ENCODE measurements around the gene SLC7A10.

The SLC7A10 gene

GRCh38 chr19:33256261-33256660 is 30.6 kb upstream of the SLC7A10 start:
- Histone ChIP-seq H3K4ac (ENCODE audit: low read depth, low read length) (no peak overlapping the region), H2BK12ac (ENCODE audit: low read length) (no peak overlapping the region), H3K4me2 (ENCODE audit: low read length) (no peak overlapping the region), H2BK5ac (ENCODE audit: low read depth, low read length, poor library complexity) (no peak overlapping the region), H4K12ac (ENCODE audit: low read depth, low read length) (no peak overlapping the region), H3K9ac (ENCODE audit: low read length) (no peak overlapping the region), H3K36me3 (ENCODE audit: control insufficient read depth in 1 of 2, insufficient read depth in 2 of 2, low read length in 2 of 2) (no peaks in the 10 kb centered on the region), H3K9me3 (ENCODE audit: insufficient read depth, low read depth, low read length) (peaks cover 2% of the 10 kb centered on the region), H4K8ac (ENCODE audit: low read depth, low read length) (no peak overlapping the region), H3K14ac (ENCODE audit: low read length) (no peak overlapping the region), H3K79me2 (ENCODE audit: control insufficient read depth, insufficient read depth, low read length, poor library complexity) (no peaks in the 10 kb centered on the region), H3K4me3 (ENCODE audit: low read depth, low read length) (no peak overlapping the region), H4K91ac (ENCODE audit: low read depth, low read length) (no peak overlapping the region), H2AFZ (ENCODE audit: insufficient read depth, low read length, poor library complexity) (no peak overlapping the region), H3K4me1 (ENCODE audit: control insufficient read depth in 1 of 2, insufficient read depth in 2 of 2, low read length in 2 of 2) (peaks cover 4 to 6% of the 10 kb centered on the region in 2 experiments), H2AK5ac (ENCODE audit: low read length) (no peak overlapping the region), H3K79me1 (ENCODE audit: low read length) (no peaks in the 10 kb centered on the region), H3K27me3 (ENCODE audit: insufficient read depth, low read length) (no peaks in the 10 kb centered on the region), H2BK120ac (ENCODE audit: insufficient read depth, low read length, poor library complexity) (no peak overlapping the region), H3K23ac (ENCODE audit: low read length) (no peak overlapping the region), H3K27ac (ENCODE audit: low read depth, low read length) (no peak overlapping the region), H3K18ac (ENCODE audit: low read length) (no peak overlapping the region)
- no CpG with 5 or more reads among the region's 7 CpGs for WGBS (ENCODE audit: extremely low coverage, insufficient coverage, insufficient read length)
- no peak for DNase-seq

- H3K9me3 ChIP-seq (ENCODE audit: insufficient read depth, low read depth, low read length): peaks cover 2% of the 10 kb centered on the region
- H2BK5ac ChIP-seq (ENCODE audit: low read depth, low read length, poor library complexity): no peak overlapping the region
- no peak for DNase-seq
- no peak overlapping the region for H4K12ac ChIP-seq (ENCODE audit: low read depth, low read length)
- H3K27me3 ChIP-seq (ENCODE audit: insufficient read depth, low read length): no peaks in the 10 kb centered on the region
- H3K4me3 ChIP-seq (ENCODE audit: low read depth, low read length): no peak overlapping the region
- H3K4me2 ChIP-seq (ENCODE audit: low read length): no peak overlapping the region
- peaks cover 7 to 8% of the 10 kb centered on the region in 2 experiments for H3K4me1 ChIP-seq (ENCODE audit: control insufficient read depth in 1 of 2, insufficient read depth in 2 of 2, low read length in 2 of 2)
- H3K23ac ChIP-seq (ENCODE audit: low read length): no peak overlapping the region
- no peak overlapping the region for H2BK12ac ChIP-seq (ENCODE audit: low read length)
- H3K18ac ChIP-seq (ENCODE audit: low read length): no peak overlapping the region
- H2BK120ac ChIP-seq (ENCODE audit: insufficient read depth, low read length, poor library complexity): no peak overlapping the region
- no peak overlapping the region for H4K8ac ChIP-seq (ENCODE audit: low read depth, low read length)
- H3K79me2 ChIP-seq (ENCODE audit: control insufficient read depth, insufficient read depth, low read length, poor library complexity): no peaks in the 10 kb centered on the region
- peaks cover under 1% of the 10 kb centered on the region for H3K79me1 ChIP-seq (ENCODE audit: low read length)
- H3K27ac ChIP-seq (ENCODE audit: low read depth, low read length): no peak overlapping the region
- H2AFZ ChIP-seq (ENCODE audit: insufficient read depth, low read length, poor library complexity): no peak overlapping the region
- no CpG with 5 or more reads among the region's 7 CpGs for WGBS (ENCODE audit: extremely low coverage, insufficient coverage, insufficient read length)
- no peak overlapping the region for H3K9ac ChIP-seq (ENCODE audit: low read length)
- H3K14ac ChIP-seq (ENCODE audit: low read length): no peak overlapping the region
- no peak overlapping the region for H3K4ac ChIP-seq (ENCODE audit: low read depth, low read length)
- no peak overlapping the region for H4K91ac ChIP-seq (ENCODE audit: low read depth, low read length)
- no peak overlapping the region for H2AK5ac ChIP-seq (ENCODE audit: low read length)
- H3K36me3 ChIP-seq (ENCODE audit: control insufficient read depth in 1 of 2, insufficient read depth in 2 of 2, low read length in 2 of 2): no peaks in the 10 kb centered on the region
These were observed 30.1 kb upstream of the SLC7A10 start for GRCh38 chr19:33255781-33256180.

GRCh38 chr19:33254245-33254824 is 28.7 kb upstream of the SLC7A10 start:
- Histone ChIP-seq H3K14ac (ENCODE audit: low read length) (no peak overlapping the region), H3K79me1 (ENCODE audit: low read length) (peaks cover 3% of the 10 kb centered on the region), H3K23ac (ENCODE audit: low read length) (no peak overlapping the region), H3K27me3 (ENCODE audit: insufficient read depth, low read length) (no peaks in the 10 kb centered on the region), H4K91ac (ENCODE audit: low read depth, low read length) (no peak overlapping the region), H3K4me1 (ENCODE audit: control insufficient read depth in 1 of 2, insufficient read depth in 2 of 2, low read length in 2 of 2) (peaks cover 7 to 8% of the 10 kb centered on the region in 2 experiments), H2AFZ (ENCODE audit: insufficient read depth, low read length, poor library complexity) (no peak overlapping the region), H2AK5ac (ENCODE audit: low read length) (no peak overlapping the region), H3K9me3 (ENCODE audit: insufficient read depth, low read depth, low read length) (peaks cover 9% of the 10 kb centered on the region), H4K12ac (ENCODE audit: low read depth, low read length) (no peak overlapping the region), H4K8ac (ENCODE audit: low read depth, low read length) (no peak overlapping the region), H3K4ac (ENCODE audit: low read depth, low read length) (no peak overlapping the region), H2BK5ac (ENCODE audit: low read depth, low read length, poor library complexity) (no peak overlapping the region), H3K18ac (ENCODE audit: low read length) (no peak overlapping the region), H3K36me3 (ENCODE audit: control insufficient read depth in 1 of 2, insufficient read depth in 2 of 2, low read length in 2 of 2) (no peaks in the 10 kb centered on the region), H3K27ac (ENCODE audit: low read depth, low read length) (no peak overlapping the region), H3K4me2 (ENCODE audit: low read length) (no peak overlapping the region), H2BK120ac (ENCODE audit: insufficient read depth, low read length, poor library complexity) (no peak overlapping the region), H2BK12ac (ENCODE audit: low read length) (no peak overlapping the region), H3K4me3 (ENCODE audit: low read depth, low read length) (no peak overlapping the region), H3K9ac (ENCODE audit: low read length) (no peak overlapping the region), H3K79me2 (ENCODE audit: control insufficient read depth, insufficient read depth, low read length, poor library complexity) (no peaks in the 10 kb centered on the region)
- no peak for DNase-seq
- WGBS (ENCODE audit: extremely low coverage, insufficient coverage, insufficient read length): no CpG with 5 or more reads among the region's 13 CpGs

- Histone ChIP-seq H3K4me2 (ENCODE audit: low read length) (no peak overlapping the region), H2BK5ac (ENCODE audit: low read depth, low read length, poor library complexity) (no peak overlapping the region), H4K8ac (ENCODE audit: low read depth, low read length) (no peak overlapping the region), H3K79me1 (ENCODE audit: low read length) (peaks cover 7% of the 10 kb centered on the region), H3K14ac (ENCODE audit: low read length) (peak overlapping the region; percentile 16), H2AK5ac (ENCODE audit: low read length) (no peak overlapping the region), H4K12ac (ENCODE audit: low read depth, low read length) (no peak overlapping the region), H2BK12ac (ENCODE audit: low read length) (no peak overlapping the region), H3K23ac (ENCODE audit: low read length) (no peak overlapping the region), H3K9ac (ENCODE audit: low read length) (no peak overlapping the region), H3K27me3 (ENCODE audit: insufficient read depth, low read length) (no peaks in the 10 kb centered on the region), H3K27ac (ENCODE audit: low read depth, low read length) (no peak overlapping the region), H3K4ac (ENCODE audit: low read depth, low read length) (no peak overlapping the region), H3K36me3 (ENCODE audit: control insufficient read depth in 1 of 2, insufficient read depth in 2 of 2, low read length in 2 of 2) (no peaks in the 10 kb centered on the region), H3K9me3 (ENCODE audit: insufficient read depth, low read depth, low read length) (peaks cover 9% of the 10 kb centered on the region), H3K79me2 (ENCODE audit: control insufficient read depth, insufficient read depth, low read length, poor library complexity) (no peaks in the 10 kb centered on the region), H2BK120ac (ENCODE audit: insufficient read depth, low read length, poor library complexity) (no peak overlapping the region), H3K4me1 (ENCODE audit: control insufficient read depth in 1 of 2, insufficient read depth in 2 of 2, low read length in 2 of 2) (peaks cover 8 to 9% of the 10 kb centered on the region in 2 experiments), H3K4me3 (ENCODE audit: low read depth, low read length) (no peak overlapping the region), H2AFZ (ENCODE audit: insufficient read depth, low read length, poor library complexity) (no peak overlapping the region), H4K91ac (ENCODE audit: low read depth, low read length) (peak overlapping the region; percentile 15), H3K18ac (ENCODE audit: low read length) (no peak overlapping the region)
- peak in 1 of 2 donors; percentile 25 for DNase-seq
- no CpG with 5 or more reads among the region's 8 CpGs for WGBS (ENCODE audit: extremely low coverage, insufficient coverage, insufficient read length)
These were observed 27.3 kb upstream of the SLC7A10 start for GRCh38 chr19:33252971-33253370.

All from trophoblast cell (in vitro differentiated cells and primary cell).